Suprapubic skin (tissue), 4 donors: ENCODE results near the gene SLC6A11. TPM values are rescaled to one million over a fixed set of nuclear protein-coding genes. Genes with fewer than 3 reads are reported as not detected.

Experiments used
- DNase-seq, 2 donors: peaks; one replicate each; pipeline ENCODE4 v3.0.0-alpha.2; 2019; ENCODE audit warnings: low spot score in 2 of 2
- H3K27ac ChIP-seq: fragments of 200-600 bp; sonication (generic); one replicate; pipeline ENCODE4 v1.5.1; 2019
- H3K27me3 ChIP-seq: fragments of 200-600 bp; sonication (generic); one replicate; pipeline ENCODE4 v1.5.1; 2019
- H3K36me3 ChIP-seq: fragments of 200-600 bp; sonication (generic); one replicate; pipeline ENCODE4 v1.5.1; 2019
- H3K4me1 ChIP-seq: fragments of 200-600 bp; sonication (generic); one replicate; pipeline ENCODE4 v1.5.1; 2019
- H3K4me3 ChIP-seq: fragments of 200-600 bp; sonication (generic); one replicate; pipeline ENCODE4 v1.5.1; 2019; ENCODE audit warnings: mild to moderate bottlenecking
- H3K9me3 ChIP-seq: fragments of 200-600 bp; sonication (generic); one replicate; pipeline ENCODE4 v1.5.1; 2019
- CTCF ChIP-seq, 2 donors: fragments of 200-600 bp in 1 of 2; fragments of 450-650 bp in 1 of 2; sonication (generic) in 1 of 2; IDR thresholded peaks; one replicate each; pipeline ENCODE4 v1.5.1; 2016 to 2019; ENCODE audit warnings: antibody characterized with exemption in 2 of 2, mild to moderate bottlenecking in 1 of 2, moderate library complexity in 1 of 2
- EP300 ChIP-seq: sonication (generic); formaldehyde crosslinking; IDR thresholded peaks from one replicate; pipeline ENCODE4 v1.6.1; 2017; ENCODE audit warnings: antibody characterized with exemption
- POLR2A ChIP-seq, 2 donors: fragments of 450-650 bp; IDR thresholded peaks; one replicate each; pipeline ENCODE4 v1.6.1; 2017; ENCODE audit warnings: antibody characterized with exemption in 2 of 2, mild to moderate bottlenecking in 2 of 2, moderate library complexity in 2 of 2
- POLR2AphosphoS5 ChIP-seq, 3 donors: sonication (generic); formaldehyde crosslinking; IDR thresholded peaks; one replicate each; pipeline ENCODE4 v1.6.1; 2017; ENCODE audit warnings: antibody characterized with exemption in 3 of 3
- WGBS: methylation state at CpG from one replicate; pipeline ENCODE4 v1.1.5; 2018; 5-methylcytosine and 5-hydroxymethylcytosine counted together
- total RNA-seq, 4 donors: library from RNA; depleted of rRNA; stranded (reverse); fragments of >200 nt; gene quantifications; one replicate each; pipeline ENCODE4 v1.1.0, GENCODE V29; 2016

The SLC6A11 gene
- total RNA-seq, 4 donors from 2014 or later = 4.3 to 7.9 (median 6.2) TPM

- Histone ChIP-seq H3K27ac (no peak overlapping the region), H3K27me3 (peaks cover 30% of the 10 kb centered on the region), H3K4me3 (no peak overlapping the region), H3K9me3 (no peaks in the 10 kb centered on the region), H3K36me3 (no peaks in the 10 kb centered on the region), H3K4me1 (no peaks in the 10 kb centered on the region)
- no peak for DNase-seq
- TF ChIP-seq EP300 = no peak
- TF ChIP-seq POLR2AphosphoS5 (IDR thresholded peaks at IDR 0.05) = no peak
- no peak for TF ChIP-seq POLR2A (IDR thresholded peaks at IDR 0.05)
- TF ChIP-seq CTCF (IDR thresholded peaks at IDR 0.05) = no peak
- 51% methylated on average over 8 of the region's 10 CpGs for WGBS
Measured at GRCh38 chr3:10972072-10972782, 156.2 kb downstream of the SLC6A11 start.

DNA sequence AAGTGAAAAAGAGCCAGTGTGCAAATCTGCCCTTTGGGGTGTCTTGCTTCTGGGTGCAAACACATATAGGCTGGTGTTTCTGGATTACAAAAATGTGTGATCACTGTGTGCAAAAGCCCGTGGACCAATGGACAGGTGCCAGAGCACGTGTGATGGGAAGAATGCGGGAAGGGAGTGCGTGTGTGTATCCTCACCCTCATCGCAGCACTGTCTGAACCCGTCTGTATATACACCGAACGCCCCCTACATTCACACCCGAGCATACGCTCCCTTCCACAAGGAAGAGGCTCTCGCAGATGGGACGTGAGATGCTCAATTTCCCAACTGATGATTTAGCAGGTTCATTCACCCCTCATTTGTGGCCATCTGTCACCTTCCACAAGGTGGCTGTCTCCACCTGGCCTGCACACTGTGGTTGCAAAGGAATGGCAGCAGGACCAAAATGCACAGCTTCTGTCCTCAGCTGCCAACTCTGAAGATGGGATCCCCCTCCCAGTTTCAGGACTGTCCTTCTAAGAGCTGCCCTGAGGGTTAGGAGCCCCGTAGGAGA lies 157.1 kb downstream of the SLC6A11 start:
- DNase-seq = no peak
- no peak for TF ChIP-seq POLR2AphosphoS5 (IDR thresholded peaks at IDR 0.05)
- TF ChIP-seq EP300 = no peak
- no peak for TF ChIP-seq POLR2A (IDR thresholded peaks at IDR 0.05)
- TF ChIP-seq CTCF (IDR thresholded peaks at IDR 0.05) = no peak

GRCh38 chr3:10974131-10974530 lies 158.1 kb downstream of the SLC6A11 start:
- Histone ChIP-seq H3K27me3 (peaks cover 30% of the 10 kb centered on the region), H3K36me3 (no peaks in the 10 kb centered on the region), H3K4me1 (no peaks in the 10 kb centered on the region), H3K27ac (no peak overlapping the region), H3K4me3 (no peak overlapping the region), H3K9me3 (no peaks in the 10 kb centered on the region)
- DNase-seq = no peak
- TF ChIP-seq EP300 (no peak), POLR2A (IDR thresholded peaks at IDR 0.05) (no peak), POLR2AphosphoS5 (IDR thresholded peaks at IDR 0.05) (no peak), CTCF (IDR thresholded peaks at IDR 0.05) (no peak)
- WGBS = 84% methylated on average over 7 of the region's 7 CpGs

More for the DNA sequence above, 157.1 kb downstream of the SLC6A11 start:
- Histone ChIP-seq H3K4me3 (no peak overlapping the region), H3K27me3 (peaks cover 30% of the 10 kb centered on the region), H3K9me3 (no peaks in the 10 kb centered on the region), H3K4me1 (no peaks in the 10 kb centered on the region), H3K36me3 (no peaks in the 10 kb centered on the region), H3K27ac (no peak overlapping the region)
- WGBS = 77% methylated on average over 13 of the region's 13 CpGs

DNA sequence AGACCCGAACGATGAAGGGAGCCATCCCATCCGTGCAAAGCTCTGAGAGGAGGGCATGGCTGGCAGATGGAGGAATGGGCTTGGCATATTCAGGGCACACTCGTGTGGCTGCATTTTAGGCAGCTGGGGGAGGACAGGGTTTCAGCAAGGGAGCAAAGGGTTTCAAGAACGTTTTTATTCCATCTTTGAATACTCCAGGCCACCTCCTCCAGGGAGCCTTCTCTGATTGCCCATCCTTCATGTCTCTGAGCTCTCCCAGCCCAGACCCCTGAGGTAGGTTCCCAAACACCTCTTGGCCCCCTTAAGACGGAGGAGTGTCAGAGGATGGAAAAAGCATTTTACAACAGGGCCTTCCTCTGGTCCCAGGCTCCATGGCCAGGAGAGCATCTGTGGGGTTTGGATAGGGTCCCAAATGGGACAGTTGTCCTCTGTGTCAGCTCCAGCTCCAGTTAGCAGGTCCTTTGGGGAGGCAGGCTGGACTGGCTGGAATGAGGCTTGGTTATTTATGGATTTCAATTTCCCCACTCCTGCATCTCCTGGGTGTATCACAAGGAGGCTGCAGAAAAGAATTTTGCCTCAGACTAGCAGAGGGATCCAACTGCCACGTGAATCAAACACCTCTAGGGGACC lies 158.8 kb downstream of the SLC6A11 start:
- Histone ChIP-seq H3K4me3 (no peak overlapping the region), H3K9me3 (no peaks in the 10 kb centered on the region), H3K4me1 (no peaks in the 10 kb centered on the region), H3K27ac (no peak overlapping the region), H3K36me3 (no peaks in the 10 kb centered on the region), H3K27me3 (peaks cover 30% of the 10 kb centered on the region)
- TF ChIP-seq EP300 (no peak), CTCF (IDR thresholded peaks at IDR 0.05) (no peak), POLR2A (IDR thresholded peaks at IDR 0.05) (no peak), POLR2AphosphoS5 (IDR thresholded peaks at IDR 0.05) (no peak)
- no peak for DNase-seq
- 75% methylated on average over 7 of the region's 7 CpGs for WGBS

DNA sequence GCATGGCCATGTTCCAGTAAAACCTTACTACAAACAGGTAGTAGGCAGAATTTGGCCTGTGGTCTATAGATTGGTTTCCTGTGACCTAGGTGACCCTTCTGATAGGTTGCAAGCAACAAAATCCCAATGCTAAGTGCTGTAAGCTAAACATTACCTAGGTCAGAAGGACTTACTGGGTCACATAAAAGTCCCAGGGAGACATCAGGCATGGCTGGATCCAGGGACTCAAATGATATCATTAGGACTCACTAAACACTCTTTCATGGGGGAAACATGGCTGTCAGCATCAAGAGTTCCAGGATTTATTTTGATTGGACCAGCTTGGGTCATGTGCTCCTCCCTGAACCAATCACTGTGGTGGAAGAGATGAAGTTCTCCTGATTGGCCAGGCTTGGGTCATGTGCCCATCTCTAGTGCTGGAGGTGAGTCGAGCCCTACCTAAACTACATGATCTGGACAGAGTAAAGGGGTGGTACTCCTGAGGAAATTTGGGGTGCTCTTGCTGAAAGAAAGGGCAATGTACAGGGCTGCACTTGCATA lies 159.7 kb downstream of the SLC6A11 start:
- no peaks in the 10 kb centered on the region for H3K9me3 ChIP-seq
- WGBS = 100% methylated on average over 1 of the region's 1 CpG
- no peak overlapping the region for H3K27ac ChIP-seq
- TF ChIP-seq EP300 = no peak
- TF ChIP-seq POLR2A (IDR thresholded peaks at IDR 0.05) = no peak
- no peak for TF ChIP-seq POLR2AphosphoS5 (IDR thresholded peaks at IDR 0.05)
- TF ChIP-seq CTCF (IDR thresholded peaks at IDR 0.05) = no peak
- no peaks in the 10 kb centered on the region for H3K36me3 ChIP-seq
- peaks cover 27% of the 10 kb centered on the region for H3K27me3 ChIP-seq
- no peaks in the 10 kb centered on the region for H3K4me1 ChIP-seq
- no peak for DNase-seq
- no peak overlapping the region for H3K4me3 ChIP-seq
